ENCODE measurements around the gene C12orf50.

C12orf50 gene

DNA sequence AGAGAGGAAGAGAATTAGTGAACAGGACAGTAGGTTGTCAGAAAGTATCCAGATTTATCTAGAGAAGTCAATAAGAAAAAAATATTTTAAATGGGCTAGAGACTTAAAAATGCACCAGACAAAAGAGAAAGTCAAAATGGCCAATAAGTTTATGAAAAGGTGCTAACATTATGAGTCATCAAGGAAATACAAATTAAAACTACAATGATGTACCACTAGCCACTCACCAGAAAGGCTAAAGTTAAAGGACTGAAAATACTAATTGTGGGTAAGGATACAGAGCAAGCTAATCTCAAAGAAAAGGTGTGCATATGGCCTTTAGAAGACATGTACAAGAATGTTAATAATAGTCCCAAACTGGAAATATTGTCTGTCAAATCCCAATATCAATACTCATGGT, 37.7 kb downstream of the C12orf50 start:
- H4K20me1 ChIP-seq (ENCODE audit: control insufficient read depth, insufficient read depth, low read depth, low read length), result no peaks in the 10 kb centered on the region
- no peaks in the 10 kb centered on the region for H3K9me3 ChIP-seq (ENCODE audit: control insufficient read depth, insufficient read depth, low read length)
- H3K27ac ChIP-seq (ENCODE audit: low read depth, low read length), result no peak overlapping the region
- no peaks in the 10 kb centered on the region for H3F3A ChIP-seq (ENCODE audit: control insufficient read depth, insufficient read depth)
- H3K79me2 ChIP-seq (ENCODE audit: control insufficient read depth, low read length), result no peaks in the 10 kb centered on the region
- no peaks in the 10 kb centered on the region for H3K4me1 ChIP-seq (ENCODE audit: control insufficient read depth, low read length)
- no peak for TF ChIP-seq EZH2phosphoT487 (IDR thresholded peaks at IDR 0.05; ENCODE audit: borderline replicate concordance, low read length)
- no peak for TF ChIP-seq CTCF (IDR thresholded peaks at IDR 0.05; ENCODE audit: low read depth, low read length, poor library complexity, severe bottlenecking)
- H3K4me2 ChIP-seq (ENCODE audit: low read length), result no peak overlapping the region
- no peaks in the 10 kb centered on the region for H3K9me2 ChIP-seq (replicated peaks; ENCODE audit: control insufficient read depth, low read length)
- no peaks in the 10 kb centered on the region for H3K36me3 ChIP-seq (ENCODE audit: control insufficient read depth, low read length)
- H3K27me3 ChIP-seq (ENCODE audit: control insufficient read depth, low read length), result no peaks in the 10 kb centered on the region
- H3K4me3 ChIP-seq (ENCODE audit: low read length), result no peak overlapping the region

- H3K4me3 ChIP-seq (ENCODE audit: low read length), result no peak overlapping the region
These were observed 40.7 kb downstream of the C12orf50 start for GRCh38 chr12:87988534-87988933.

GRCh38 chr12:87985069-87985675, 44.0 kb downstream of the C12orf50 start:
- Histone ChIP-seq H3F3A (ENCODE audit: control insufficient read depth, insufficient read depth) (no peaks in the 10 kb centered on the region), H3K9me3 (ENCODE audit: control insufficient read depth, insufficient read depth, low read length) (no peaks in the 10 kb centered on the region)
- TF ChIP-seq EZH2phosphoT487 (IDR thresholded peaks at IDR 0.05; ENCODE audit: borderline replicate concordance, low read length) (no peak), CTCF (IDR thresholded peaks at IDR 0.05; ENCODE audit: low read depth, low read length, poor library complexity, severe bottlenecking) (no peak)

More at GRCh38 chr12:87988534-87988933, 40.7 kb downstream of the C12orf50 start:
- no peak overlapping the region for H3K27ac ChIP-seq (ENCODE audit: low read depth, low read length)
- no peak overlapping the region for H3K4me2 ChIP-seq (ENCODE audit: low read length)
- no peaks in the 10 kb centered on the region for H3F3A ChIP-seq (ENCODE audit: control insufficient read depth, insufficient read depth)
- no peaks in the 10 kb centered on the region for H3K9me3 ChIP-seq (ENCODE audit: control insufficient read depth, insufficient read depth, low read length)
- TF ChIP-seq EZH2phosphoT487 (IDR thresholded peaks at IDR 0.05; ENCODE audit: borderline replicate concordance, low read length), result no peak
- no peak for TF ChIP-seq CTCF (IDR thresholded peaks at IDR 0.05; ENCODE audit: low read depth, low read length, poor library complexity, severe bottlenecking)
- no peaks in the 10 kb centered on the region for H3K9me2 ChIP-seq (replicated peaks; ENCODE audit: control insufficient read depth, low read length)
- H3K36me3 ChIP-seq (ENCODE audit: control insufficient read depth, low read length), result no peaks in the 10 kb centered on the region
- no peaks in the 10 kb centered on the region for H3K27me3 ChIP-seq (ENCODE audit: control insufficient read depth, low read length)
- H3K79me2 ChIP-seq (ENCODE audit: control insufficient read depth, low read length), result no peaks in the 10 kb centered on the region
- no peaks in the 10 kb centered on the region for H3K4me1 ChIP-seq (ENCODE audit: control insufficient read depth, low read length)
- no peaks in the 10 kb centered on the region for H4K20me1 ChIP-seq (ENCODE audit: control insufficient read depth, insufficient read depth, low read depth, low read length)

More at GRCh38 chr12:87985069-87985675, 44.0 kb downstream of the C12orf50 start:
- no peak overlapping the region for H3K27ac ChIP-seq (ENCODE audit: low read depth, low read length)
- H3K79me2 ChIP-seq (ENCODE audit: control insufficient read depth, low read length), result no peaks in the 10 kb centered on the region
- no peak overlapping the region for H3K4me2 ChIP-seq (ENCODE audit: low read length)
- no peaks in the 10 kb centered on the region for H3K9me2 ChIP-seq (replicated peaks; ENCODE audit: control insufficient read depth, low read length)
- no peaks in the 10 kb centered on the region for H3K4me1 ChIP-seq (ENCODE audit: control insufficient read depth, low read length)
- H4K20me1 ChIP-seq (ENCODE audit: control insufficient read depth, insufficient read depth, low read depth, low read length), result no peaks in the 10 kb centered on the region
- H3K27me3 ChIP-seq (ENCODE audit: control insufficient read depth, low read length), result no peaks in the 10 kb centered on the region
- H3K36me3 ChIP-seq (ENCODE audit: control insufficient read depth, low read length), result no peaks in the 10 kb centered on the region
- no peak overlapping the region for H3K4me3 ChIP-seq (ENCODE audit: low read length)
